Measurements from ENCODE around the gene ARL3. TPM values are rescaled to one million over a fixed set of nuclear protein-coding genes. Genes with fewer than 3 reads are reported as not detected.
A peak's percentile ranks its signal among the peaks of the same experiment; 100 is the strongest.
"Not testable (repeated sequence)": the region's sequence is repeated elsewhere in the genome, so short reads cannot be mapped to it uniquely, and the experiment has no call there.

ARL3 gene, protein sequence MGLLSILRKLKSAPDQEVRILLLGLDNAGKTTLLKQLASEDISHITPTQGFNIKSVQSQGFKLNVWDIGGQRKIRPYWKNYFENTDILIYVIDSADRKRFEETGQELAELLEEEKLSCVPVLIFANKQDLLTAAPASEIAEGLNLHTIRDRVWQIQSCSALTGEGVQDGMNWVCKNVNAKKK
- total RNA-seq (ENCODE audit: low replicate concordance) = 10.4 and 12.1 TPM in 2 replicates

DNA sequence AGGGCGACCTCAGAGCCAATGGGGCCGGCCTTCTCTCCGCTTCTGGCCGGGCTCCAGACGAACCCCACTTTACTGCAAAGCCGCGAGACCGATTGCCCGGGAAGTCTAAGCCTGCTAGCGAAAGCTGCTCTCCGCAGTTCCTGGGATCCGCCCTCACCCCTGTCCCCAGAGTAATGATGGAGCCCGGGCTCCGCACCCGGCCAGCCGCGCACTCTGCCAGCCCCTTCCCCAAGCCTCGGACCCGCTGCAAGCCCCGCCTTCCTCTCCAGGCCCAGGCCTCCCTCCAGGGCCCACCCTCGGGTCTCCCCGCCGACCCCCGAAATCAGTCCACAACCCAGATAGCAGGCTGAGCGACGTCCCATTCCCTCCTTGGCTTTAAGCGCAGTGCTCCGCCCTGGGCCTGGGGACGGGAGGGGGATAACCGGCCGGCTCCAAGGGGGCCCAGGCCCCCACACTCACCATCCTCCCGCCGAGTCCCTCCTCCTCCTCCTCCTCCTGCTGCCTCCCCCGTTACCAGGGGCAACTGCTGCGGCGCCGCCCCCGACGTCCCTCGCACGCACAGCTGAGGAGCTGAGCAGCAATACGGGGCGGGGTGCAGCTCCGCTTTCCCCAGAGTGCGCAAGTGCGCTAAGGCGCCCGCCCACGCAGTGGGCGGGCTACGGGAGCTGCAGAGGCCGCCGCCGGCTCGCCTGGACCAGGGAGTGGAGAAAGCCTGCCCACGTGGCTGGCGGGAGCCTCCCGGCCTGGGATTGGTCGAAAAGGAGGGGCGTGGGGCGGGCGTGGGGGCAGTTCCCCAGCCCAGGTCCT is at the start of gene ARL3:
ARL3 (minus strand) TSS at position 584 of the 807 bp plus-strand sequence; CDS start at position 462, 122 bp downstream.
- DNase-seq (ENCODE audit: low read depth) = peak; percentile 96
- H3K4me3 ChIP-seq (ENCODE audit: low read depth, low read length) = peak within 1 kb of the TSS; percentile 96
- TF ChIP-seq, protein P1, sequence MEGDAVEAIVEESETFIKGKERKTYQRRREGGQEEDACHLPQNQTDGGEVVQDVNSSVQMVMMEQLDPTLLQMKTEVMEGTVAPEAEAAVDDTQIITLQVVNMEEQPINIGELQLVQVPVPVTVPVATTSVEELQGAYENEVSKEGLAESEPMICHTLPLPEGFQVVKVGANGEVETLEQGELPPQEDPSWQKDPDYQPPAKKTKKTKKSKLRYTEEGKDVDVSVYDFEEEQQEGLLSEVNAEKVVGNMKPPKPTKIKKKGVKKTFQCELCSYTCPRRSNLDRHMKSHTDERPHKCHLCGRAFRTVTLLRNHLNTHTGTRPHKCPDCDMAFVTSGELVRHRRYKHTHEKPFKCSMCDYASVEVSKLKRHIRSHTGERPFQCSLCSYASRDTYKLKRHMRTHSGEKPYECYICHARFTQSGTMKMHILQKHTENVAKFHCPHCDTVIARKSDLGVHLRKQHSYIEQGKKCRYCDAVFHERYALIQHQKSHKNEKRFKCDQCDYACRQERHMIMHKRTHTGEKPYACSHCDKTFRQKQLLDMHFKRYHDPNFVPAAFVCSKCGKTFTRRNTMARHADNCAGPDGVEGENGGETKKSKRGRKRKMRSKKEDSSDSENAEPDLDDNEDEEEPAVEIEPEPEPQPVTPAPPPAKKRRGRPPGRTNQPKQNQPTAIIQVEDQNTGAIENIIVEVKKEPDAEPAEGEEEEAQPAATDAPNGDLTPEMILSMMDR (IDR thresholded peaks at IDR 0.05; ENCODE audit: insufficient read depth, low read length) = no peak

DNA sequence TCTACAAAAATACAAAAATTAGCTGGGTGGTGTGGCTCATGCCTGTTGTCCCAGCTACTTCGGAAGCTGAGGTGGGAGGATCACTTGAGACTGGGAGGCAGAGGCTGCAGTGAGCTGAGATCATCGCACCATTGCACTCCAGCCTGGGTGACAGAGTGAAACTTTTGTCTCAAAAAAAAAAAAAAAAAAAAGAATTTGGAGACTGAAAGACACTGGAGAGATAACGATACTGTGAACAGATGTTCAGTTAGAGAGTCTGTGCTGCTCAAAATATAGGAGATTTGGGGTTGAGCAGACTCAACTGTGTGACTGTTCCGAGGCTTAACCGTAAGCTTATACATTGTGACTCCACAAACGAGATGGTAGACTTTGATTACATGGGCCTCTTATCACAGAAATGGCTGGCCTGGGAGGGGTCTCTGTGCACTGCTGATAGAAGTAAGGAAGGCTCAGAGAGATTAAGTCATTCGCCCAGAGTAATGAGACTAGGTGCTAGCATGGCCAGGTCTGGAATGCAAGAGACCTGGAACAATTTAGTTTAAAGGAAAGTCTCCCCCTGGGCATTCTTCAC is 48.9 kb upstream of the ARL3 start:
- TF ChIP-seq, protein P1 (IDR thresholded peaks at IDR 0.05; ENCODE audit: insufficient read depth, low read length) = no peak
- H3K4me3 ChIP-seq (ENCODE audit: low read depth, low read length) = no peak overlapping the region

DNA sequence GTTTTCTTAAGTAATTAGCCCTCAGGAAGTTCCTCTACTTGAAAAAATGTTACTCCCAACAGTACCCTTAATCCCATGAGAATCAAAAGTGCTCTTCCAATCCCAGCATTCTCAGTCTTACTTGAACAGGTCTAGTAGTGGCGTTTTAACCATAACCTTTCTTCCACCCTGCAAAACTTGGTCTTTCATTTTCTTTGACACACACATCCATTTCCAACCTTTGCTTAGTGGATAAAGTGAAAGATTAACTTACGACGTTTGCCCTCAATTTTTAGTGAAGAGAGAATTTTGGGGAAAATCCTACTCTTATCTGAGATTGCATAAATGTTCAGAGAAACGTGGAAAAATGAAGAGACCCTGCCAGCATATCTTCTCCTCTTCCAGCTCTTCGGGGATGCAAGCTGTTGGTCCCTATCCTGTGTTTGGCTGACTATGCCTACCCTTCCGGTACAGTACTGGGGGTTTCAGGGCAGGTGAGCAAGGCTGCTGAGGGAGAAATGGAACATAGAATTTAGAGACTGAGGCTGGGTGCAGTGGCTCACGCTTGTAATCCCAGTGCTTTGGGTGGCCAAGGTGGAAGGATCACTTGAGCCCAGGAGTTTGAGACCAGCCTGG is 48.3 kb upstream of the ARL3 start:
- TF ChIP-seq, protein P1 (IDR thresholded peaks at IDR 0.05; ENCODE audit: insufficient read depth, low read length) = no peak
- DNase-seq (ENCODE audit: low read depth) = no peak
- H3K4me3 ChIP-seq (ENCODE audit: low read depth, low read length) = no peak overlapping the region

More for the DNA sequence above, 48.9 kb upstream of the ARL3 start:
- DNase-seq (ENCODE audit: low read depth) = no peak

DNA sequence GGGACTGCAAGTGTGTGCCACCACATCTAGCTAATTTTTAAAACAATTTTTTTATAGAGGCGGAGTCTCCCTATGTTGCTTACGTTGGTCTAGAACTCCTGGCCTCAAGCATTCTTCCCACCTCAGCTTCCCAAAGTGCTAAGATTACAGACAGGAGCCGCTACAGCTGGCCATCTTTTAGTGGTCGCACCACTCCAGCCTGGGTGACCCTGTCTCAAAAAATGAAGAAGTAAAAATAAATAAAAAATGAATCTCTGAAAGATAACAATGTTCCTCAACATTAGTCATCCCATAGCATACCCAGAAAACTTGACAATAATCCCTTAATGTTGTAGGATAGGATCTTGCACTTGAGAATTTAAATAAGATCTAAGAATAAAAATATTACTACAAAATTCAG is 47.8 kb upstream of the ARL3 start:
- DNase-seq (ENCODE audit: low read depth) = no peak
- TF ChIP-seq, protein P1 (IDR thresholded peaks at IDR 0.05; ENCODE audit: insufficient read depth, low read length) = no peak
- H3K4me3 ChIP-seq (ENCODE audit: low read depth, low read length) = no peak overlapping the region

DNA sequence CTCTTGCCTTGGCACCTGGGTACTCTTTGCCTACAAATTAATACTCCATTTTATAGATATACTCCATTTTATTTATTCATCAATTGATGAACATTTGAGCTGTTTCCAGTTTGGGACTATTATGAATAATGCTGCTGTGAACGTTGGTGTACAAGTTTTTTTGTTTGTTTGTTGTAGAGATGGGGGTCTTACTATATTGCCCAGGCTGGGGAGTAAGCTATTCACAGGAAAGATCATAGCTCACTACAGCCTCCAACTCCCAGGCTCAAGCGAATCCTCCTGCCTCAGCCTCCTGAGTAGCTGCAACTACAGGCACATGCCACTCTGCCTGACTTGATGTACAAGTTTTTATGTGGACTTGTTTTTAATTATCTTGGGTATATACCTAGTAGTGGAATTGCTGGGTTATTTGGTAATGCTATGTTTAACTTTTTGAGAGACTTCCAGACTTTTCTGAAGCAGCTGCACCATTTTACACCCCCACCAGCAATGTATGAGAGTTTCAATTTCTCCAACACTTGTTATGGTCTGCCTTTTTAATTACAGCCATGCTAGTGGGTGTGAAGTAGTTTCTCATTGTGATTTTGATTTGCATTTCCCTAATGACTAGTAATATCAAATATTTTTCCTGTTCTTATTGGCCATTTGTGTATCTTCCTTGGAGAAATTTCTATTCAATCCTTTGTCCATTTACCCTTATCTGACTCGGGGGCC is 45.5 kb upstream of the ARL3 start:
- H3K4me3 ChIP-seq (ENCODE audit: low read depth, low read length) = no peak overlapping the region
- DNase-seq (ENCODE audit: low read depth) = no peak
- TF ChIP-seq, protein P1 (IDR thresholded peaks at IDR 0.05; ENCODE audit: insufficient read depth, low read length) = no peak

DNA sequence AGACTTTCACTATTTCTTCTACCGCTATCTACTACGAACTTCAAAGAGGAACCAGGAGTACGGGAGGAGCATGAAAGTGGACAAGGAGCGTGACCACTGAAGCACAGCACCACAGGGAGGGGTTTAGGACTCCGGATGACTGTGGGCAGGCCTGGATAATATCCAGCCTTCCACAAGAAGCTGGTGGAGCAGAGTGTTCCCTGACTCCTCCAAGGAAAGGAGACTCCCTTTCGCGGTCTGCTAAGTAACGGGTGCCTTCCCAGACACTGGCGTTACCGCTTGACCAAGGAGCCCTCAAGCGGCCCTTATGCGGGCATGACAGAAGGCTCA is 44.7 kb upstream of the ARL3 start:
- DNase-seq (ENCODE audit: low read depth); H3K4me3 ChIP-seq (ENCODE audit: low read depth, low read length): not testable (repeated sequence)
